Trophoblast cell (in vitro differentiated cells and primary cell): ENCODE results near the gene BPIFB2.

ENCODE experiments used
- DNase-seq, 2 donors: peaks; one replicate each; pipeline ENCODE4 v3.0.0-alpha.2; 2016
- H2AFZ ChIP-seq: 2 replicates; pipeline ENCODE4 v1.6.1; 2013; ENCODE audit warnings: low read length, moderate library complexity, mild to moderate bottlenecking; ENCODE audit not compliant: insufficient read depth, poor library complexity
- H2AK5ac ChIP-seq: 2 replicates; pipeline ENCODE4 v1.6.1; 2013; ENCODE audit warnings: mild to moderate bottlenecking, low read length
- H2BK120ac ChIP-seq: 2 replicates; pipeline ENCODE4 v1.6.1; 2013; ENCODE audit warnings: low read length, mild to moderate bottlenecking, moderate library complexity; ENCODE audit not compliant: insufficient read depth, poor library complexity
- H2BK12ac ChIP-seq: 2 replicates; pipeline ENCODE4 v1.6.1; 2013; ENCODE audit warnings: mild to moderate bottlenecking, low read length, moderate library complexity
- H2BK5ac ChIP-seq: 2 replicates; pipeline ENCODE4 v1.6.1; 2013; ENCODE audit warnings: low read length, low read depth, moderate library complexity, mild to moderate bottlenecking; ENCODE audit not compliant: poor library complexity
- H3K14ac ChIP-seq: 2 replicates; pipeline ENCODE4 v1.6.1; 2013; ENCODE audit warnings: mild to moderate bottlenecking, low read length
- H3K18ac ChIP-seq: 2 replicates; pipeline ENCODE4 v1.6.1; 2013; ENCODE audit warnings: mild to moderate bottlenecking, low read length
- H3K23ac ChIP-seq: 2 replicates; pipeline ENCODE4 v1.6.1; 2013; ENCODE audit warnings: low read length
- H3K27ac ChIP-seq: 2 replicates; pipeline ENCODE4 v1.5.1; 2013; ENCODE audit warnings: low read depth, mild to moderate bottlenecking, inconsistent platforms, low read length, moderate library complexity
- H3K27me3 ChIP-seq: 2 replicates; pipeline ENCODE4 v1.6.1; 2013; ENCODE audit warnings: inconsistent platforms, mild to moderate bottlenecking, low read length, moderate library complexity; ENCODE audit not compliant: insufficient read depth
- H3K36me3 ChIP-seq, 2 experiments: 1 replicate in 1 of 2; 2 replicates in 1 of 2; pipeline ENCODE4 v1.6.1; 2013; ENCODE audit warnings: low read length in 2 of 2, mild to moderate bottlenecking in 2 of 2, moderate library complexity in 1 of 2; ENCODE audit not compliant: insufficient read depth in 2 of 2, control insufficient read depth in 1 of 2
- H3K4ac ChIP-seq: 2 replicates; pipeline ENCODE4 v1.6.1; 2013; ENCODE audit warnings: low read depth, mild to moderate bottlenecking, low read length, moderate library complexity
- H3K4me1 ChIP-seq, 2 experiments: 1 replicate in 1 of 2; 2 replicates in 1 of 2; pipeline ENCODE4 v1.6.1; 2013; ENCODE audit warnings: low read length in 2 of 2, mild to moderate bottlenecking in 2 of 2, moderate library complexity in 1 of 2; ENCODE audit not compliant: insufficient read depth in 2 of 2, control insufficient read depth in 1 of 2
- H3K4me2 ChIP-seq: 2 replicates; pipeline ENCODE4 v1.6.1; 2013; ENCODE audit warnings: inconsistent platforms, mild to moderate bottlenecking, low read length, moderate library complexity
- H3K4me3 ChIP-seq: 2 replicates; pipeline ENCODE4 v1.5.1; 2013; ENCODE audit warnings: mild to moderate bottlenecking, low read depth, low read length, inconsistent platforms
- H3K79me1 ChIP-seq: one replicate; pipeline ENCODE4 v1.6.1; 2013; ENCODE audit warnings: low read length
- H3K79me2 ChIP-seq: 2 replicates; pipeline ENCODE4 v1.6.1; 2013; ENCODE audit warnings: low read length, mild to moderate bottlenecking; ENCODE audit not compliant: control insufficient read depth, insufficient read depth, poor library complexity
- H3K9ac ChIP-seq: 2 replicates; pipeline ENCODE4 v1.6.1; 2013; ENCODE audit warnings: mild to moderate bottlenecking, low read length
- H3K9me3 ChIP-seq: 2 replicates; pipeline ENCODE4 v1.6.1; 2013; ENCODE audit warnings: low read depth, mild to moderate bottlenecking, control low read depth, inconsistent platforms, low read length; ENCODE audit not compliant: insufficient read depth
- H4K12ac ChIP-seq: 2 replicates; pipeline ENCODE4 v1.6.1; 2013; ENCODE audit warnings: low read depth, mild to moderate bottlenecking, low read length, moderate library complexity
- H4K8ac ChIP-seq: 2 replicates; pipeline ENCODE4 v1.6.1; 2013; ENCODE audit warnings: low read depth, mild to moderate bottlenecking, low read length, moderate library complexity
- H4K91ac ChIP-seq: one replicate; pipeline ENCODE4 v1.6.1; 2013; ENCODE audit warnings: low read depth, mild to moderate bottlenecking, low read length, moderate library complexity
- WGBS: extraction: QIAGEN DNeasy Blood & Tissue Kit; methylation state at CpG from one replicate; pipeline ENCODE4 v1.1.7; 2013; ENCODE audit warnings: missing lambda C conversion rate; ENCODE audit not compliant: insufficient read length, insufficient coverage; ENCODE audit errors: extremely low coverage; 5-methylcytosine and 5-hydroxymethylcytosine counted together

The BPIFB2 gene

GRCh38 chr20:32976746-32977145, 30.8 kb upstream of the BPIFB2 start:
- Histone ChIP-seq H2AFZ (no peak overlapping the region), H3K9ac (no peak overlapping the region), H3K36me3 (no peaks in the 10 kb centered on the region), H3K79me2 (no peaks in the 10 kb centered on the region), H2BK5ac (no peak overlapping the region), H3K18ac (no peak overlapping the region), H3K27me3 (no peaks in the 10 kb centered on the region), H3K9me3 (peaks cover 8% of the 10 kb centered on the region), H3K27ac (no peak overlapping the region), H4K12ac (no peak overlapping the region), H2AK5ac (no peak overlapping the region), H3K4ac (no peak overlapping the region), H3K79me1 (no peaks in the 10 kb centered on the region), H3K23ac (no peak overlapping the region), H2BK120ac (no peak overlapping the region), H3K4me2 (no peak overlapping the region), H4K8ac (no peak overlapping the region), H3K4me3 (no peak overlapping the region), H3K4me1 (peaks cover 3 to 14% of the 10 kb centered on the region in 2 experiments), H3K14ac (no peak overlapping the region), H2BK12ac (no peak overlapping the region), H4K91ac (no peak overlapping the region)
- DNase-seq, result peak in 1 of 2 donors; percentile 6
- no CpG with 5 or more reads among the region's 6 CpGs for WGBS

- H3K9ac ChIP-seq, result no peak overlapping the region
- peaks cover 3 to 11% of the 10 kb centered on the region in 2 experiments for H3K4me1 ChIP-seq
- no peak overlapping the region for H4K91ac ChIP-seq
- no peaks in the 10 kb centered on the region for H3K79me1 ChIP-seq
- no peak overlapping the region for H2BK120ac ChIP-seq
- H4K8ac ChIP-seq, result no peak overlapping the region
- no peak for DNase-seq
- H3K79me2 ChIP-seq, result no peaks in the 10 kb centered on the region
- H3K14ac ChIP-seq, result no peak overlapping the region
- no peak overlapping the region for H4K12ac ChIP-seq
- no peak overlapping the region for H2BK12ac ChIP-seq
- H3K36me3 ChIP-seq, result no peaks in the 10 kb centered on the region
- H3K23ac ChIP-seq, result no peak overlapping the region
- no peak overlapping the region for H3K4ac ChIP-seq
- H3K18ac ChIP-seq, result no peak overlapping the region
- no peak overlapping the region for H2BK5ac ChIP-seq
- peaks cover 8% of the 10 kb centered on the region for H3K9me3 ChIP-seq
- H3K4me3 ChIP-seq, result no peak overlapping the region
- no peak overlapping the region for H2AFZ ChIP-seq
- no peaks in the 10 kb centered on the region for H3K27me3 ChIP-seq
- no peak overlapping the region for H3K4me2 ChIP-seq
- H3K27ac ChIP-seq, result no peak overlapping the region
- no peak overlapping the region for H2AK5ac ChIP-seq
- WGBS, result no CpG with 5 or more reads among the region's 13 CpGs
These were observed 30.1 kb upstream of the BPIFB2 start for GRCh38 chr20:32977281-32978008.

- no peak for DNase-seq
- H3K27ac ChIP-seq, result no peak overlapping the region
These were observed 29.5 kb upstream of the BPIFB2 start for GRCh38 chr20:32978009-32978335.

GRCh38 chr20:32979201-32979998, 28.1 kb upstream of the BPIFB2 start:
- H3K18ac ChIP-seq, result no peak overlapping the region
- H2AFZ ChIP-seq, result no peak overlapping the region
- no peak for DNase-seq
- no peak overlapping the region for H3K4me3 ChIP-seq
- no peaks in the 10 kb centered on the region for H3K36me3 ChIP-seq
- H3K79me2 ChIP-seq, result no peaks in the 10 kb centered on the region
- no peak overlapping the region for H2BK5ac ChIP-seq
- no peak overlapping the region for H3K27ac ChIP-seq
- H2AK5ac ChIP-seq, result no peak overlapping the region
- H4K12ac ChIP-seq, result no peak overlapping the region
- H4K8ac ChIP-seq, result no peak overlapping the region
- no peak overlapping the region for H3K9ac ChIP-seq
- H4K91ac ChIP-seq, result no peak overlapping the region
- H3K4me1 ChIP-seq, result peaks cover 3 to 8% of the 10 kb centered on the region in 2 experiments
- no peak overlapping the region for H2BK12ac ChIP-seq
- H3K79me1 ChIP-seq, result no peaks in the 10 kb centered on the region
- no peak overlapping the region for H3K14ac ChIP-seq
- H3K27me3 ChIP-seq, result no peaks in the 10 kb centered on the region
- H2BK120ac ChIP-seq, result no peak overlapping the region
- no peak overlapping the region for H3K4me2 ChIP-seq
- H3K23ac ChIP-seq, result no peak overlapping the region
- H3K4ac ChIP-seq, result no peak overlapping the region
- H3K9me3 ChIP-seq, result peaks cover 8% of the 10 kb centered on the region
- no CpG with 5 or more reads among the region's 9 CpGs for WGBS

More at GRCh38 chr20:32978009-32978335, 29.5 kb upstream of the BPIFB2 start:
- no CpG with 5 or more reads among the region's 7 CpGs for WGBS
- H3K27me3 ChIP-seq, result no peaks in the 10 kb centered on the region
- no peak overlapping the region for H4K8ac ChIP-seq
- H2BK12ac ChIP-seq, result no peak overlapping the region
- no peak overlapping the region for H3K14ac ChIP-seq
- no peak overlapping the region for H2BK120ac ChIP-seq
- H4K12ac ChIP-seq, result no peak overlapping the region
- no peak overlapping the region for H3K4ac ChIP-seq
- H2AFZ ChIP-seq, result no peak overlapping the region
- no peak overlapping the region for H3K9ac ChIP-seq
- H3K36me3 ChIP-seq, result no peaks in the 10 kb centered on the region
- no peak overlapping the region for H2BK5ac ChIP-seq
- no peak overlapping the region for H3K4me3 ChIP-seq
- H2AK5ac ChIP-seq, result no peak overlapping the region
- peaks cover 8% of the 10 kb centered on the region for H3K9me3 ChIP-seq
- no peaks in the 10 kb centered on the region for H3K79me2 ChIP-seq
- peaks cover 3 to 8% of the 10 kb centered on the region in 2 experiments for H3K4me1 ChIP-seq
- no peak overlapping the region for H3K23ac ChIP-seq
- H3K79me1 ChIP-seq, result no peaks in the 10 kb centered on the region
- H3K18ac ChIP-seq, result no peak overlapping the region
- no peak overlapping the region for H3K4me2 ChIP-seq
- H4K91ac ChIP-seq, result no peak overlapping the region
